Fibroblast of skin of right biceps (primary cell): Measurements from ENCODE around the gene CCNB1IP1.
"Not testable (repeated sequence)": the region's sequence is repeated elsewhere in the genome, so short reads cannot be mapped to it uniquely, and the experiment has no call there.

Source experiments
- DNase-seq: peaks from one replicate; pipeline ENCODE4 v3.0.0-alpha.2; 2013

Gene CCNB1IP1

DNA sequence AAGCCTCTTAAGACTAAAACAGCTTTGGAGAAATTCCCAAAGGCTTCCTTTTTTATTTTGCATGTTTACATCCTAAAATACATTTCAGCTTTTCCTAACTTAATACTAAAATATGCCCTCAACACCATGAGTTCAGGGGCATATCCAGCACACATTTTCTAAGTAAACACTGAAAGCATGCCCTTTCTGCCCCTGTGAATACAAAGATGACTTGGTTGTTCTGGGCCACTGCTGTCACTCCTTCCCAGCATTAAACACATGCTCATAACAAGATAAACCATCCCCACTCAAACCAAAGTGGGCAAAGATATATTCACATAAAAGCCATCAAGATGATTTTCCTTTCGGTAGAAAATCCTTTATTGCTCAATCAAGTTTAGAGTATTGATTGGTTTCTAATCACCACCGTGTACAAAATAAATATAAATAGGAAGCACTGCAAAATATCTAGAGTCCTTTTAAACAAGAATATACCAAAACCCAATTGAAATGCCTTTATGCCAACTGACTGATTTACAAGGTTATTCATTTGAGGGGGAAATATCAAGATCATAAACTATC lies 1.9 kb downstream of the CCNB1IP1 start:
- DNase-seq = no peak

GRCh38 chr14:20329355-20329754 lies 3.7 kb downstream of the CCNB1IP1 start:
- no peak for DNase-seq

DNA sequence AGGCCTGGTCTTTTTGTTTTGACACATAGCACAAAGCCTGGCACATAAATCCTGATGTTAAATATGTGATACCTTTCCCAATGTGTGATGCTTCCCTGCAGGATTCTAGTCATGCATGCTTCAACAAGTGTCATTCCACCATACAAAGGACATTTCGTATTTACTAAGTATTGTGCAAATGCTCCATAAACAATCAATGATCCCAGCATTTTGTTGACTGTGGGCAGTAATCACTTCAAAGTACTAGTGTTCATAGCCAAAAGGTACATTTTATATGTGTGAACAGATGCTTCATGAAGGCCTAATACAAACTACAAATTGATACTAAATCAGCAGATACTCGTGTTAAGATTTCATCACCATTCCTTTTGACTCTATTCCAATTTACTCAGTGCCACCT lies 4.4 kb downstream of the CCNB1IP1 start:
- no peak for DNase-seq

DNA sequence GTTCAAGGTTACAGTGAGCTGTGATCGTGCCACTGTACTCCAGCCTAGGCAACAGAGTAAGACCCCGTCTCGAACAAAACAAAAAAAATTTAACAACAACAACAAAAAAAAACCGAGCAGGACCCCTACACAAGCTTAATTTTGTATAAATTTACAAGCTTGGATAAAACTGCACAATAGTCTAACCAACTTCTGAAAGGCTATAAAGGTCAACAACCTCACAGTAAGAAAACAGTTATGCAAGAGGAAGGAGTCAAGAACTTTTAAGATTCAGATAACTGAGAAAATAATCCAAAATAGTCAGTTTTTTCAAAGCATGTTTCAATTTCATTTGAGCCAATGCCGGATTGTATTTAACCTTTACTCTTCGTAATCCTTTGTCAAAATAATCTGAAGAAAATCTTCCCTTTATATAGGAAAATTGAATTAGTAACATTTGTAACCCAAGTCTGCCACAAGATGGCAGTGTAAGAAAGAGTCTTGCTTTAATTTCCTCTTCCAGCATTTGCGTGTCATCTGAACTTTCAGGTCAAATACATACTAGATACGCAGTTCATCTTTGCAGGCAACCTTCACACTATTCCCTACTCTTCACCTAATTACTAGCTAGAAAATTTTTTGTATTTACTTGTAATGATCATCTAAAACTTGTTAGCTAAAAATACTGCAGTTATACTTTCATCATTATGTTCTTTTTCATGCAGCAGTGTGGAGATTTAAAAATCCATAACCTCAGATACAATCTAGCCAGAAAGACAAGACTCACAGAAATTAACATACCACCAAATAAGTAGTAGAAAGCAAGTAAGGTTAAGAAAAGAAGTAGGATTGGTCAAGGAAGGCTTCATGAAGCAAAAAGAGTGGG lies 5.8 kb downstream of the CCNB1IP1 start:
- DNase-seq = peak; percentile 65

DNA sequence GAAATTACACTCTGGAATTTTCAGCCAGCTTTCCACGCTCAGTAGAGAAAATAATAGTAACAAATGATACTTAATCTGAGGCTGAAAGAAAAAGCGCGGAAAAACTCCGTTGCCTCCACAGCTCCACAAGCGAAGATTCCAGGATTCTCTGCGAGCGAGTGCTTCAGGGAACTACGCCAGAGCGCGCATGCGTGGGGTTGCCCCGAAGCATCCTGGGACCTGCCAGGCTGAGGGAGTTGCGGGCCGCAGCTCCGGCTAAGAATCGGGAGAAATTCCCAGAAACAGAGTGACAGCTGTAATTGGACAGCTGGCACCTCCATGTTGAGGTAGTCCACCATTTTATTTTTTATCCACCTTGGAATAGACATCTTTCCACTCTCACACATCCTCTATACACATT lies 15.4 kb downstream of the CCNB1IP1 start:
- DNase-seq = no peak

- no peak for DNase-seq
These were observed 19.1 kb downstream of the CCNB1IP1 start for GRCh38 chr14:20314026-20314425.

- no peak for DNase-seq
These were observed 27.0 kb downstream of the CCNB1IP1 start for GRCh38 chr14:20306079-20306423.

GRCh38 chr14:20305265-20306078 lies 27.6 kb downstream of the CCNB1IP1 start, which contains the start of gene TTC5:
Gene TTC5, minus strand, starts transcription at chr14:20305951. Its CDS starts 14 bp downstream, at chr14:20305937.
- peak; percentile 86 for DNase-seq

GRCh38 chr14:20302042-20302755 lies 30.9 kb downstream of the CCNB1IP1 start:
- DNase-seq = peak; percentile 35

GRCh38 chr14:20295067-20295466 lies 38.0 kb downstream of the CCNB1IP1 start:
- DNase-seq = no peak

DNA sequence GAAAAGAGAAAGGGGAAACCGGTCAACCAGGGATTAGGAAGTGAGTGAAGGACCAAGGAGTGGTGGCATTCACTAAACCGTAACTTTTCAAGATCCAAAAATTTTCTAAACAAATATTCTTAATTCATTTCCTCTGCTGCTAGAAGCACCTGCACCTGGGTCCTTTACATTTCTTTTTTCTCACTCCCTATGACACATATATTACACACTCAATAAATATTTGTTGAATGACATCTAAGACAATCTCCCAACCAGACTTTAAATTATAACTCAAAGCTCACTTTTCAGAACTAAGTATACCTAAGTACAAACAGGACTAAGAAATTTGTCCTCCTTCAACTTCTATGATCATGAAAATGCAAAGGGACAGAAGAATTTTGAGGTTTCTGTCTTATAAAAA lies 38.4 kb downstream of the CCNB1IP1 start:
- no peak for DNase-seq

DNA sequence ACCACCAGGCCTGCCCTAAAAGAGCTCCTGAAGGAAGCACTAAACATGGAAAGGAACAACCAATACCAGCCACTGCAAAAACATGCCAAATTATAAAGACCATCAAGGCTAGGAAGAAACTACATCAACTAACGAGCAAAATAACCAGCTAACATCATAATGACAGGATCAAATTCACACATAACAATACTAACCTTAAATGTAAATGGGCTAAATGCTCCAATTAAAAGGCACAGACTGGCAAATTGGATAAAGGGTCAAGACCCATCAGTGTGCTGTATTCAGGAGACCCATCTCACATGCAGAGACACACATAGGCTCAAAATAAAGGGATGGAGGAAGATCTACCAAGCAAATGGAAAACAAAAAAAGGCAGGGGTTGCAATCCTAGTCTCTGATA lies 51.1 kb downstream of the CCNB1IP1 start:
- not testable (repeated sequence) for DNase-seq

GRCh38 chr14:20280265-20280664 lies 52.8 kb downstream of the CCNB1IP1 start:
- not testable (repeated sequence) for DNase-seq

GRCh38 chr14:20278414-20278813 lies 54.7 kb downstream of the CCNB1IP1 start:
- DNase-seq = peak; percentile 26

DNA sequence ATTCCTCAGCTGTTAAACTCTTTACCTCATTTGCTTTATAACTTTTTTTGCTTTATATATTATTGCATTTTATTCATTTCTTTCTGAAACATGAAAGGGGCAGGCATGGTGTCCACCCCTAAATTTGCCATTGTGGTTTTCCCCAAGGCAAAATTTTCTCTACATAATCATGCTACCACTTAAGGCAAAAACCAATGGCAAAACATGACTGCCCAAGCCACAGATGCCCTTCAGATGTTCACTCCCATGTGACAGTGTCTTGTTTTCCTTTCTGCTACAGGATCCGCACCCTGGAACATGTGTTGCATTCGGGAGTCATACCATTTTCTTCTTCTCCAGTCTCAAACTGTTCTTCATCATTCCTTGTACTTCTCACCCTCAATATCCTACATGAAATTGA lies 55.7 kb downstream of the CCNB1IP1 start:
- DNase-seq = no peak

- no peak for DNase-seq
These were observed 59.0 kb downstream of the CCNB1IP1 start for GRCh38 chr14:20274062-20274461.

DNA sequence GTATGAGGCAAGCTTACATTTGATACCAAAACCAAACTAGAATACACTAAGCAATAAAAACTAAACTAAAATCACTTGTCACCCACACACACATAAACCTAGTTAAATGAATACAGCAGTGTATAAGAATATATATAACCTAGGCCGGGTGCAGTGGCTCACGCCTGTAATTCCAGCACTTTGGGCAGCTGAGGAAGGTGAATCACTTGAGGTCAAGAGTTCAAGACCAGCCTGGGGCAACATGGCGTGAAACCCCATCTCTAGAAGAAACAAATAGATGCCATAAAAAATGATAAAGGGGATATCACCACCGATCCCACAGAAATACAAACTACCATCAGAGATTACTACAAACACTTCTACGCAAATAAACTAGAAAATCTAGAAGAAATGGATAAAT lies 68.7 kb downstream of the CCNB1IP1 start:
- DNase-seq = not testable (repeated sequence)

- peak; percentile 84 for DNase-seq
These were observed 70.4 kb downstream of the CCNB1IP1 start for GRCh38 chr14:20262642-20263128.
